Caco-2 (cell line): ENCODE data around the gene LYRM1. TPM values are rescaled to one million over a fixed set of nuclear protein-coding genes. Genes with fewer than 3 reads are reported as not detected.

ENCODE experiments used
- BruUV-seq: library from RNA; stranded (reverse); fragments of 400-500 nt; replicated peaks from 2 replicates; lab custom pipeline; 2021; lab: Mats Ljungman, UMichigan
- CTCF ChIA-PET: fragments of 300-600 bp; sonication (Branson Sonifier 250); formaldehyde crosslinking; loops from one replicate; lab custom pipeline; 2022; ENCODE audit warnings: antibody characterized with exemption; lab: Charles Lee
- POLR2A ChIA-PET: fragments of 300-600 bp; sonication (Branson Sonifier 250); formaldehyde crosslinking; loops from one replicate; lab custom pipeline; 2022; ENCODE audit warnings: antibody characterized with exemption; lab: Charles Lee
- DNase-seq, 2 experiments: peaks; one replicate each; pipeline versions ENCODE4 v3.0.0 to v3.0.0-alpha.2; 2020 to 2022
- H3K27me3 ChIP-seq: replicated peaks from 2 replicates; pipeline ENCODE4 v1.6.0; 2011; ENCODE audit warnings: low read length; ENCODE audit not compliant: control insufficient read depth, insufficient read depth
- H3K36me3 ChIP-seq: 2 replicates; pipeline ENCODE4 v1.5.1; 2011; ENCODE audit warnings: low read length; ENCODE audit not compliant: control insufficient read depth, insufficient read depth
- H3K4me1 ChIP-seq: fragments of 250-450 bp; sonication (Bioruptor Pico); 2 replicates; pipeline ENCODE4 v1.5.1; 2020; ENCODE audit warnings: mild to moderate bottlenecking
- H3K4me3 ChIP-seq: 2 replicates; pipeline ENCODE4 v1.5.1; 2011; ENCODE audit warnings: low read depth, mild to moderate bottlenecking, control low read depth, low read length
- H3K9me3 ChIP-seq: fragments of 250-450 bp; sonication (Bioruptor Pico); 2 replicates; pipeline ENCODE4 v1.5.1; 2020; ENCODE audit warnings: mild to moderate bottlenecking, moderate library complexity
- H3K27ac Mint-ChIP-seq: one replicate; pipeline ENCODE4 v1.8.0; 2022; ENCODE audit warnings: mixed read lengths; ENCODE audit not compliant: unreplicated experiment
- H3K27me3 Mint-ChIP-seq: one replicate; pipeline ENCODE4 v1.8.0; 2022; ENCODE audit warnings: mixed read lengths; ENCODE audit not compliant: insufficient read depth, unreplicated experiment
- H3K36me3 Mint-ChIP-seq: one replicate; pipeline ENCODE4 v1.8.0; 2022; ENCODE audit warnings: mild to moderate bottlenecking, mixed read lengths; ENCODE audit not compliant: insufficient read depth, unreplicated experiment
- H3K4me1 Mint-ChIP-seq: one replicate; pipeline ENCODE4 v1.8.0; 2022; ENCODE audit warnings: low read depth, mixed read lengths; ENCODE audit not compliant: unreplicated experiment
- H3K4me3 Mint-ChIP-seq: one replicate; pipeline ENCODE4 v1.8.0; 2022; ENCODE audit warnings: mild to moderate bottlenecking, moderate library complexity, mixed read lengths; ENCODE audit not compliant: unreplicated experiment
- H3K9me3 Mint-ChIP-seq: one replicate; pipeline ENCODE4 v1.8.0; 2022; ENCODE audit warnings: mixed read lengths; ENCODE audit not compliant: unreplicated experiment
- CTCF ChIP-seq, 2 experiments: fragments of 200-600 bp in 1 of 2; IDR thresholded peaks; 1 replicate in 1 of 2; 2 replicates in 1 of 2; pipeline versions ENCODE4 v1.5.1 to v1.8.0; 2011 to 2022; ENCODE audit warnings: antibody characterized with exemption in 1 of 2, control low read depth in 1 of 2, inconsistent platforms in 1 of 2, low read depth in 1 of 2, low read length in 1 of 2, mild to moderate bottlenecking in 1 of 2, moderate library complexity in 1 of 2; ENCODE audit not compliant: insufficient read depth in 1 of 2, severe bottlenecking in 1 of 2, unreplicated experiment in 1 of 2
- intact Hi-C: fragments of 100-400 bp; cut with micrococcal nuclease; formaldehyde crosslinking; loops from one replicate; pipeline ENCODE4 v1.10.0; 2022; ENCODE audit not compliant: unreplicated experiment
- total RNA-seq: library from RNA; stranded (reverse); gene quantifications from 2 replicates; pipeline ENCODE4 v1.2.3, GENCODE V29; 2022

The LYRM1 gene
- total RNA-seq, 1 experiment from 2014 or later: 46.1 TPM

DNA sequence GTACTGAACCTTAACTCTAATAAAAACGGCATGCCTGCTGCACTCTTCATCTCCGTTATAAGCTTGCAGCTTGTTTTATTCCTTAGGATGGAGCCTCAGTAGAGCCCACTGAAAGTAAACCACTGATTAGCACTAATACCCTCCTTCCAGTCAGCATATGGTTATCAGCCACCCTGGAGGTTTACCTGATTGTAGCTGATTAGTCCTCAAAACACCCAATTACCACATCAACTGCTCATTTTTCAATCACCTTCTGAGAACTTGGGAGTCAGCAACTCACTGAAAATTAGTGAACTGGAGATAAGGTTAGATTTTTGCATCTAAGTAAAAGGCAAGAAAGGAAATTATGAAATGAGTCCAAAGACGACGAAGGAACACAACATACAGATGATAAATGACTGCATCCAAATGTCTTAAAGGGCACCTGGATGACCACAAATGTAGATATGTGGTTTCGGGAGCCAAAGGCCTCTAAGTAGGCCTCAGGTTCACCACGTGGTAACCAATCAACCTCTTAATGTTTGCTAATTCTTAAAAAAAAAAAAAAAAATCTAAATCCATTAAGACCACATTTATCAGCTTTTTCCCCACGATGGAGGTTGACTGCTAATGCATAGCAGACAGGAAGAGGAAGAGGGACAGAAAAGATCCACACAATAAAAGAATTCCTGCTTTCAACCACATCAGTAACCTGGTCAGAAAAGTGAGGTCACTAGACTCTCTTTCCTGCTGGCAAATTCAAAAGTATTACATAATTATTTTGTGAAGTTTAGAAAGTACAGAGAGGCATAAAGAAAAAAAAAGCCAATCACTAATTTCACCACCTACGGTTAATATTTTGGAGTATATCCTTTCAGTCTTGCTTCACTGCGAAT lies 28.4 kb upstream of the LYRM1 start:
- ChIA-PET POLR2A (no interaction called here), CTCF (no interaction called here)
- DNase-seq: no peak
- Histone ChIP-seq H3K9me3 (no peaks in the 10 kb centered on the region), H3K27me3 (no peaks in the 10 kb centered on the region), H3K4me1 (peaks cover 5% of the 10 kb centered on the region), H3K4me3 (no peak overlapping the region), H3K36me3 (no peaks in the 10 kb centered on the region; the same call in 1 of the 2 replicates)
- intact Hi-C loops: no loop called here
- no peak for TF ChIP-seq CTCF (IDR thresholded peaks at IDR 0.05; ENCODE audit: insufficient read depth in 1 of 2, low read depth in 1 of 2, low read length in 1 of 2, severe bottlenecking in 1 of 2, unreplicated experiment in 1 of 2)
- Mint-ChIP-seq H3K4me1 (no peaks in the 10 kb centered on the region), H3K27me3 (no peaks in the 10 kb centered on the region), H3K27ac (no peak overlapping the region), H3K36me3 (peaks cover 14% of the 10 kb centered on the region), H3K9me3 (no peaks in the 10 kb centered on the region), H3K4me3 (no peak overlapping the region)
- BruUV-seq: no TSS peak

GRCh38 chr16:20873331-20873730 lies 27.2 kb upstream of the LYRM1 start:
- Mint-ChIP-seq H3K36me3 (peaks cover 8% of the 10 kb centered on the region), H3K4me1 (no peaks in the 10 kb centered on the region), H3K9me3 (no peaks in the 10 kb centered on the region), H3K27me3 (no peaks in the 10 kb centered on the region), H3K4me3 (no peak overlapping the region), H3K27ac (no peak overlapping the region)
- ChIA-PET POLR2A (no interaction called here), CTCF (interaction anchor here (0.7 kb wide), 1 partner anchor 73 kb away, joined by 3 read pairs; no protein-coding TSS in a partner anchor)
- Histone ChIP-seq H3K36me3 (no peaks in the 10 kb centered on the region; the same call in 1 of the 2 replicates), H3K9me3 (no peaks in the 10 kb centered on the region), H3K4me1 (peaks cover 9% of the 10 kb centered on the region), H3K27me3 (no peaks in the 10 kb centered on the region), H3K4me3 (no peak overlapping the region)
- BruUV-seq: no TSS peak
- intact Hi-C loops: no loop called here
- no peak for TF ChIP-seq CTCF (IDR thresholded peaks at IDR 0.05; ENCODE audit: insufficient read depth in 1 of 2, low read depth in 1 of 2, low read length in 1 of 2, severe bottlenecking in 1 of 2, unreplicated experiment in 1 of 2)
- no peak for DNase-seq

DNA sequence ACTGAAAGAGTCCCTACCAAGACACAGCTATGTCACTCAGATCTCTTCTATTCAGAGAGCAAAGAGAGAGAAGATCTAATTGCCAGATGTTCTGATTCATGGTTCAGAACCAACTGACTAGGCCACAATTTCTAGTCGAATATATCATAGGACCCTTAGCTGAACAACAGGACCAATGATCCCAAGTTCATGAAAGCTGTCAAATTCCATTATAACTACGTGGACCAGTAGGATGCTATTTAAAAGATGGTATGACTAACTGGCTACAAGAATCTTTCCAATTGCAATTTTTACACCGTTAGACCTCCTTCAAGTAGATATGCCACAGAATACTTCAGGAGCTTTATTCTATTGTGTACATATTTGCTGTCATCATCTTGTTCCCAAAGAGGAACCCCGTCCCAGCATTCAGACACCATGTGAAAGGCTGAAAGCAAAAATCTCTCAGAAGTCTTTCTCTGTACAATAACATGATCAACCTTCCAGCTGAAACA lies 26.4 kb upstream of the LYRM1 start:
- Histone ChIP-seq H3K9me3 (no peaks in the 10 kb centered on the region), H3K36me3 (no peaks in the 10 kb centered on the region; the same call in 1 of the 2 replicates), H3K4me3 (no peak overlapping the region), H3K27me3 (no peaks in the 10 kb centered on the region), H3K4me1 (peaks cover 17% of the 10 kb centered on the region)
- no peaks in the 10 kb centered on the region for H3K27me3 Mint-ChIP-seq
- peaks cover 8% of the 10 kb centered on the region for H3K36me3 Mint-ChIP-seq
- H3K9me3 Mint-ChIP-seq: no peaks in the 10 kb centered on the region
- POLR2A ChIA-PET: no interaction called here
- DNase-seq: no peak
- no peak overlapping the region for H3K4me3 Mint-ChIP-seq
- CTCF ChIA-PET: interaction anchor here (0.7 to 1.4 kb wide), 2 partner anchors 10 to 73 kb away, joined by 3 to 6 read pairs; no protein-coding TSS in a partner anchor
- intact Hi-C loops: no loop called here
- H3K4me1 Mint-ChIP-seq: peaks cover under 1% of the 10 kb centered on the region
- H3K27ac Mint-ChIP-seq: no peak overlapping the region
- no TSS peak for BruUV-seq
- TF ChIP-seq CTCF (IDR thresholded peaks at IDR 0.05; ENCODE audit: insufficient read depth in 1 of 2, low read depth in 1 of 2, low read length in 1 of 2, severe bottlenecking in 1 of 2, unreplicated experiment in 1 of 2): no peak
